ENCODE results near the gene PDCD11.
"Not testable (repeated sequence)": the region's sequence is repeated elsewhere in the genome, so short reads cannot be mapped to it uniquely, and the experiment has no call there.

The PDCD11 gene

GRCh38 chr10:103478671-103479070, 82.2 kb downstream of the PDCD11 start:
- Histone ChIP-seq H3K27ac (peak overlapping the region in 2 of 11 experiments; percentile 38 to 49; a peak in 4 of 22 replicates), H3K9me3 (replicated peaks in 1 of 11) (no peaks in the 10 kb centered on the region), H4K20me1 (no peaks in the 10 kb centered on the region), H3K4me1 (peaks cover 28 to 60% (median 36%) of the 10 kb centered on the region in 10 experiments), H3K4me2 (peak overlapping the region in 9 of 11 experiments; percentile 12 to 77 (median 52); a peak in 13 of 22 replicates), H3K36me3 (no peaks in the 10 kb centered on the region), H3K27me3 (no peaks in the 10 kb centered on the region), H3K4me3 (no peak overlapping the region), H3K9ac (peak overlapping the region in 2 of 11 experiments; percentile 12 to 19; a peak in 2 of 22 replicates)
- no peak for TF ChIP-seq Cebpa-rat (IDR thresholded peaks at IDR 0.05)

DNA sequence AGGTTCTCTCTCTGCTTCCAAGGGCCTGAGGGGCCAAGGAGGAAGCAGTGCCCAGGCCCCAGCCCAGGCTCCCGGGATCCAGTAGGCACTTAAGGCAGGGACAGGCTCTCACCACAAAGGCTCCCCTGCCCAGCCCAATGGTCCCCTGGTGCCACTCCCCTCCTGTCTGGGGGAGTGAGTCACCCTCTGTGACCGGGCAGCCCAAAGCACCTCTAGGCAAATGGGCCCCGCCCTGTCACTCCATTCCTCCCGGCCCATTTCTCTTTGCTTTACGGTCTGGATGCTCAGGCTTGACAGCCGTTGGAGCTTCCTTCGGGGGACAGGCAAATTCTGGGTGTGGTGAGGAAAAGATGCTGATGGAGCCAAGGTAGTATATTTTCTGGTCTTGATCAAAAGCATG, 82.7 kb downstream of the PDCD11 start, which contains the start of gene CALHM3:
CALHM3 (minus strand) TSS at position 106 of the 400 bp plus-strand sequence. CDS start 208 bp downstream, outside the sequence.
- TF ChIP-seq Cebpa-rat (IDR thresholded peaks at IDR 0.05): no peak
- Histone ChIP-seq H4K20me1 (no peaks in the 10 kb centered on the region), H3K4me3 (no peak within 1 kb of the TSS), H3K9me3 (replicated peaks in 1 of 11) (no peaks in the 10 kb centered on the region), H3K9ac (peak within 1 kb of the TSS in 2 of 11 experiments; percentile 12 to 19; a peak in 2 of 22 replicates), H3K27me3 (no peaks in the 10 kb centered on the region), H3K27ac (peak within 1 kb of the TSS in 2 of 11 experiments; percentile 38 to 49; a peak in 4 of 22 replicates), H3K36me3 (no peaks in the 10 kb centered on the region), H3K4me2 (peak within 1 kb of the TSS; percentile 2 to 77 (median 51); a peak in 20 of 22 replicates), H3K4me1 (peaks cover 28 to 57% (median 36%) of the 10 kb centered on the region in 10 experiments)

DNA sequence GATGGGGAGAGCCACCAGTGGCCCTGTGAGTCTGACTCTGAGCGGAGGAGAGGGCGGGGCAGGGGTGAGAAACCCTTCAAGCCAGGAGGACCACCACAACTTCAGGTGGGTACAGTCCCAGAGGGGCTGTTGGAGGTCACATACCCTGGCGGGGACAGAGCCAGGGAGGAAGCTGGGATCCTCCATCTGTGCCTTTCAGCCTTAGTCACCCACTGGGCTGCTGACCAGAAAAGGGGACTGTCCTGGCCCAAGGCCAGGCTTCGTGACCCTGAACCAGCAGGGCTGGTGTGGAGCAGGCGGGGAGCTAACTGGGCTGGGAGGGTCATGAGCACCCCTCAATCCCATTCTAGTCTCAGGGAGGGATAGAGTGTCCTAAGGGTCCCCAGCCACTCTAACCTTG, 84.1 kb downstream of the PDCD11 start:
- H3K4me3 ChIP-seq: no peak overlapping the region
- H3K9me3 ChIP-seq (replicated peaks in 1 of 11): no peaks in the 10 kb centered on the region
- H3K4me2 ChIP-seq: peak overlapping the region; percentile 1 to 77 (median 35); a peak in 18 of 22 replicates
- H3K4me1 ChIP-seq: peaks cover 28 to 50% (median 35%) of the 10 kb centered on the region in 10 experiments
- H3K27ac ChIP-seq: peak overlapping the region in 2 of 11 experiments; percentile 22 to 49; a peak in 1 of 22 replicates
- no peaks in the 10 kb centered on the region for H3K36me3 ChIP-seq
- H4K20me1 ChIP-seq: no peaks in the 10 kb centered on the region
- H3K9ac ChIP-seq: peak overlapping the region in 5 of 11 experiments; percentile 12 to 28 (median 15); a peak in 2 of 22 replicates
- TF ChIP-seq Cebpa-rat (IDR thresholded peaks at IDR 0.05): no peak
- no peaks in the 10 kb centered on the region for H3K27me3 ChIP-seq

- Histone ChIP-seq H3K9me3 (replicated peaks in 1 of 11) (no peaks in the 10 kb centered on the region), H3K4me2 (no peak overlapping the region; a peak in 1 of 22 replicates), H4K20me1 (no peaks in the 10 kb centered on the region), H3K9ac (no peak overlapping the region), H3K36me3 (no peaks in the 10 kb centered on the region), H3K27ac (no peak overlapping the region), H3K4me1 (peaks cover 19 to 36% (median 27%) of the 10 kb centered on the region in 10 experiments), H3K27me3 (no peaks in the 10 kb centered on the region), H3K4me3 (no peak overlapping the region)
- TF ChIP-seq Cebpa-rat (IDR thresholded peaks at IDR 0.05): no peak
Observed at GRCh38 chr10:103481974-103482531, 85.6 kb downstream of the PDCD11 start.

DNA sequence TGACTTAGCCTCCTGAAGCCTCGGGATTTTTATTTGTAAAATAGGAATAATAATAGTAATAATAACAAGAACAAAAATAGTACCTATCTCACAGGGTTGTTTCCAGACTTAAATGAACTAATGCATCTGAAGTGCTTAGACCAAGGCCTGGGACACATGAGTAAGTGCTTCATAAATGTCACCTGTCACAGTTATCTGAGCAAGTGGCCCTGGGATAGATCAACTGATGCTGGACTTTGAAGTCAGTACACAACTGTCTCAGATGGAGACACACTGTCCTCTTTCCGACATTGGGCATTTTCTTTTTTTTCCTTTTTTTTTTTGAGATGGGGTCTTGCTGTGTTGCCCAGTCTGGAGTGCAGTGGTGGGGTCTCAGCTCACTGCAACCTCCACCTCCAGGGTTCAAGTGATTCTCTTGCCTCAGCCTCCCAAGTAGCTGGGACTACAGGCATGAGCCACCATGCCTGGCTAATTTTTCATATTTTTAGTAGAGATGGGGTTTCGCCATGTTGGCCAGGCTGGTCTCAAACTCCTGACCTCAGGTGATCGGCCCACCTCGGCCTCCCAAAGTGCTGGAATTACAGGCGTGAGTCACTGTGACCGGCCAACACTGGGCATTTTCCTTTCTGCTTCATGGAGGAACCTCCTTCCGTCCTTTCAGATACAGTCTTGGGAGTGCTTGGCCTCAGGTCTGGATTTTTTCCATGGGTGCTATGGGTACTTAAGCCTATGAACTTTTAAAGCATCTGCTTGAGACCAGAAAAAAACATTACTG, 90.4 kb downstream of the PDCD11 start:
- not testable (repeated sequence) for H3K36me3 ChIP-seq; H3K9me3 ChIP-seq (replicated peaks in 1 of 11); H3K4me2 ChIP-seq; H3K9ac ChIP-seq; H3K4me3 ChIP-seq; H3K27ac ChIP-seq; H3K4me1 ChIP-seq
- Histone ChIP-seq H4K20me1 (peaks cover 0 to 10% (median 0%) of the 10 kb centered on the region in 11 experiments; a peak in 2 of 22 replicates), H3K27me3 (peaks cover under 1 to 12% (median 6%) of the 10 kb centered on the region in 11 experiments; a peak in 17 of 22 replicates)

- H3K27ac ChIP-seq: no peak overlapping the region
- no peaks in the 10 kb centered on the region for H3K36me3 ChIP-seq
- no peak for TF ChIP-seq Cebpa-rat (IDR thresholded peaks at IDR 0.05)
- H3K9ac ChIP-seq: no peak overlapping the region
- H3K27me3 ChIP-seq: peaks cover 6 to 17% (median 11%) of the 10 kb centered on the region in 11 experiments
- H3K4me3 ChIP-seq: no peak overlapping the region
- no peaks in the 10 kb centered on the region for H3K9me3 ChIP-seq (replicated peaks in 1 of 11)
- peaks cover 0 to 10% (median 7%) of the 10 kb centered on the region in 10 experiments; a peak in 15 of 20 replicates for H3K4me1 ChIP-seq
- H3K4me2 ChIP-seq: no peak overlapping the region
- H4K20me1 ChIP-seq: peaks cover 0 to 15% (median 0%) of the 10 kb centered on the region in 11 experiments; a peak in 3 of 22 replicates
Observed at GRCh38 chr10:103487410-103487708, 90.9 kb downstream of the PDCD11 start.

DNA sequence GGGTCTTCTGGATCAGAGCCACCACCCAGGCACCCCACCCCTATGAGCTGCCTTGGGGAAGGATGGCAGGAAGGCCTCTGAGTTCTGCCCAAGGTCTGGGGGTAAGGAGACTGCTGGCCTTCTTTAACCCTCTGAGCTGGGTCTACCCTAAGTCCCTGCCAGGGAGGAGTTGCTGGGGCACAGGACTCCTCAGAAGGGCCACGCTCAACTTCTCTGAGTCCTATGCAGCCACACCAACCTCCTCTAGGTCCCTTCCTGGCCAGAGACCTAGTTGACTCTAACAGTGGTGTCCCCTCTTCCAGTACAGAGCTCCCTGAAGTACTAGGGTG, 94.5 kb downstream of the PDCD11 start:
- Histone ChIP-seq H3K4me2 (peak overlapping the region in 10 of 11 experiments; percentile 3 to 50 (median 26); a peak in 9 of 22 replicates), H3K36me3 (no peaks in the 10 kb centered on the region), H4K20me1 (peaks cover 0 to 23% (median 6%) of the 10 kb centered on the region in 11 experiments; a peak in 6 of 22 replicates), H3K9ac (no peak overlapping the region), H3K27ac (no peak overlapping the region), H3K27me3 (peaks cover 42 to 53% (median 47%) of the 10 kb centered on the region in 11 experiments), H3K9me3 (replicated peaks in 1 of 11) (no peaks in the 10 kb centered on the region), H3K4me1 (peaks cover 9 to 27% (median 21%) of the 10 kb centered on the region in 10 experiments; a peak in 17 of 20 replicates), H3K4me3 (no peak overlapping the region)
- no peak for TF ChIP-seq Cebpa-rat (IDR thresholded peaks at IDR 0.05)

- H3K27ac ChIP-seq: no peak overlapping the region
- peaks cover 9 to 27% (median 21%) of the 10 kb centered on the region in 10 experiments; a peak in 17 of 20 replicates for H3K4me1 ChIP-seq
- no peak overlapping the region for H3K4me3 ChIP-seq
- no peaks in the 10 kb centered on the region for H3K36me3 ChIP-seq
- H3K9ac ChIP-seq: no peak overlapping the region
- no peak for TF ChIP-seq Cebpa-rat (IDR thresholded peaks at IDR 0.05)
- peaks cover 0 to 23% (median 6%) of the 10 kb centered on the region in 11 experiments; a peak in 6 of 22 replicates for H4K20me1 ChIP-seq
- H3K4me2 ChIP-seq: no peak overlapping the region
- peaks cover 47 to 62% (median 56%) of the 10 kb centered on the region in 11 experiments for H3K27me3 ChIP-seq
- H3K9me3 ChIP-seq (replicated peaks in 1 of 11): no peaks in the 10 kb centered on the region
Observed at GRCh38 chr10:103491729-103492364, 95.4 kb downstream of the PDCD11 start.
